GM19463 (cell line): ENCODE results near the gene SEZ6.

Experiments used
- ATAC-seq: cut with Tn5 transposase; IDR thresholded peaks from one replicate; pipeline ENCODE4 v1.9.1; 2021; ENCODE audit warnings: mild to moderate bottlenecking, moderate library complexity; ENCODE audit not compliant: unreplicated experiment

SEZ6 gene

DNA sequence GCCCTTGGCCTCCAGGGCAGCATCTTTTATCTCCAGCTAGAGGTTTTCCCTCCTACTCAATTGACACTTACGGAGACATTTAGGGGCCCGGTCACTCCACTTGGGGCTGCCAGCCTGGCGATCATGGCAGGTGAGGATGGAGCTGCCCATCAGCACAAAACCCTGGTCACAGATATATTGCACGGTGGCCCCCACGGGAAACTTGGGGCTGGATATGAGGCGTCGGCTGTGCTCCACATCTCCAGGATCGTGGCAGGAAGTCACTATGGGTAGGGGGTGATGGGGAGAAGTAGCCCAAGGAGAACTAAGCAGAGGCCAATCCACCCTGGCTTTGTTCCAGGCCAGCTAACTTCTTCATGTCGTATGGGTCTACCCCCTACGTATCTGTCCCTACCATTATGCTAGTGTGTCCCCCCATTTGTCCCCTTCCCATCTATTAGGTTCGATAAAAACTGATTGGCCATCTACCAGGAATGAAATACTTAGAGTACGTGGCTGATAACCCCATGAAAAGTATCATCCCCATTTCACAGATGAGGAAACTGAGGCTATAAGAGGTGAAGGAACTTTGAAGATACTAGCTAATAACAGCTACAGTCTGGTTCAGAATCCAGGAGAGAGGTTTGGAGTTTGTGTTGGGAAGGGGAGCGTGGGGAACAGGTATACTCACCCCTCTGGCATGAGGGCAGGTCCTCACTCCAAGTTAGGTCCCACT lies 48.4 kb downstream of the SEZ6 start:
- ATAC-seq = no peak

DNA sequence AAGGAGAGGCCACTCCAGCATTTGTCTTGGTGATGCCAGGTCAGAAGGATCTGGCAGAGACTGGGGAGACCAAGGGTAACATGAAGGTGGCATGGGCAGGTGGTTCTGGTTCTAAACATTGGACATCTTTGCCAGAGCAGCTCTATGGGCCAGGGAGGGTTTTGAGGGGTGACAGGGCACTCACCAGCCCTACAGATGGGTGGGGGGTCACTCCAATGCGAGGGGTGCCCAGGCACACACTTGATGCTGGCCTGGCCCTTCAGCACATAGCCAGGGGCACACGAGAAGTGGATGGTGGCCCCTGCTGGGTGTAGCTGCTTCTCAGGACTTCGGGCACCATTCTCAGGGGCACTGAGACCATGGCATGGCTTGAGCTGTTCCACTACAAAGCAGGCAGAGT lies 49.0 kb downstream of the SEZ6 start:
- no peak for ATAC-seq

DNA sequence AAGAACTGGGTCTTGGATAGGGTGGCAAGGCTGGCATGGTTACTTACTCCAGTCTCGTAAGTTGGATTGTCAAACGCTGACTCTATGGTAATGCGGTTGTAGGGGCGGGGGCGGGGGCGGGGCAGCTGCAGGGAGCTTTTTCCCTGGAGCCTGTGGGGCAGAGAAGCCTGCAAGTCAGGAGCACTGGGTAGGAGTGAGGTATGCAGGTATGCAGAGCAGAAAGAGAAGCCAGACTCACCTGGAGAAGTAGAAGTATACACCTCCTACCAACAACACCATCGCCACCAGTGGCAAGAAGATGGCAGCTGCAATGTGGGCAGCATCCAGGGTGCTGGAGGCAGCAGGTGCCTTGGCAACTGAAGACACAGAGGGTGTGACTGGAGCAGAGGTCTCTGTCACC lies 49.7 kb downstream of the SEZ6 start:
- no peak for ATAC-seq

DNA sequence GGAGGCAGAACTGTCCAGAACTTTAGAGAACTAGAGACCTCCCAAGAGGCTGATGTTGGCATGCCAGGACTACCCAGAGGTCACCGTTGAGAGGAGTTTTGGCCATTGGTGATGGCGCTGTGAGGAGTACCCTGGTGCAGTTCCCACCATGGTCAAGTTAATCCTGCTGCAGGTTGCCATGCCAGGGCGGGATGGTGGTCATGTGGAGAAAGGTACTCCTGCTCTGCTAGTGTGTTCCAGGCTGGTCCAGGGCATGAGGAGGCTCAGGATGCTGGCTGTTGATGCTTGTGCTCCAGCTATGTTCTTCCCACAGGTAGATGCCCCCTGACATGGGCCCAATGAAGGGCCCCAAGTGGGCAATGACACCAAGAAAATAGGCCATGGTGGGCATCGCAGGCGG lies 50.4 kb downstream of the SEZ6 start:
- ATAC-seq = no peak

DNA sequence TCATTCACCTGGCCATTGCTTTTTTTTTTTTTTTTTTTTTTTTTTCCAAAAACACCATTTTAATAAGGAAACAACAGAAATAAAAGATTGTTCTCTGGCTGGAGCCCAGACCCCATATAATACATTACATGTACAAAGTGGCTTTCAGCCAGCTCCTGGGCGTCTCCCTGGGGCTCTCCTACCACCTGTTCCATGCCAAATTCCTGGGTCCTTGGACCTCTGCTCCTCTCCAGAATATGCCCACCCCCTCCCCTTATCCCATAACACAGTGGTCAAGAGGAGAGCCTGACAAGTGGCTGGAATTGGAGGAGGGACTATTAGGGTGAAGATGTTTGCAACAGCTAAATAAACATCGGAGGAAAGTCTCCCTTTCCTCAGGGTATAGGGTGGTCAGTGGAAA lies 50.9 kb downstream of the SEZ6 start:
- ATAC-seq = no peak

DNA sequence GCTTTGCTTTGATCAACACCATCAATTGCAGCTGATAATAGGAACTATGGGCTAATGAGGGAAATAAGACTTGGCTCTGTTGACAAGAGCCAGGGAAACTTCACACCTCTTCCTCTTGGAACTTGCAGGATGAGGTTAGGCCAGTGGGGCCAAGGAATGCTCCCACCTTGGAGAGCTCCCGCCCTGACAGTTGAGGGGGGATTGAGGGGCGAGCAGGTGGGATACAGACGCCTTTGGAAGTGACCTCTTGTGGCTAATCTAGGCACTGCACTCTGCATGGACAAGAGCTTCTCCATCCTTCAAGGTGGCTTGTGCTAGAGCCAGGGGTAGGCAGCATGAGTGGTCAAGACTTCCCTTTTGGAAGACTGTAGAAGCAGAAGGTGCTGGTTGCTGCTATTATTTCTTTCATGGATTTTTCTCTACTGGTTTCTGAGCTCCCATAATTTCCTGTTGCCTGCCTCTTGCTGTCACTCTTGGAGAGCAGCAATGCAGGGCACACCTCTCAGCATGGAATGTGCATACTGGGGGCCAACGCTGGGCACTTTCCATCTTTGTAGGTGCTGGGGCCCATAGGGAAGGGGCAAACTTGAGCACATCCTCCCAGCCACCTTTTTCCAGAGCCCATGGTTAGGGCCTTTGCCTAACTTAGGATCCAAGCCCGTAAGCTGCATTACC lies 52.3 kb downstream of the SEZ6 start:
- ATAC-seq = no peak

DNA sequence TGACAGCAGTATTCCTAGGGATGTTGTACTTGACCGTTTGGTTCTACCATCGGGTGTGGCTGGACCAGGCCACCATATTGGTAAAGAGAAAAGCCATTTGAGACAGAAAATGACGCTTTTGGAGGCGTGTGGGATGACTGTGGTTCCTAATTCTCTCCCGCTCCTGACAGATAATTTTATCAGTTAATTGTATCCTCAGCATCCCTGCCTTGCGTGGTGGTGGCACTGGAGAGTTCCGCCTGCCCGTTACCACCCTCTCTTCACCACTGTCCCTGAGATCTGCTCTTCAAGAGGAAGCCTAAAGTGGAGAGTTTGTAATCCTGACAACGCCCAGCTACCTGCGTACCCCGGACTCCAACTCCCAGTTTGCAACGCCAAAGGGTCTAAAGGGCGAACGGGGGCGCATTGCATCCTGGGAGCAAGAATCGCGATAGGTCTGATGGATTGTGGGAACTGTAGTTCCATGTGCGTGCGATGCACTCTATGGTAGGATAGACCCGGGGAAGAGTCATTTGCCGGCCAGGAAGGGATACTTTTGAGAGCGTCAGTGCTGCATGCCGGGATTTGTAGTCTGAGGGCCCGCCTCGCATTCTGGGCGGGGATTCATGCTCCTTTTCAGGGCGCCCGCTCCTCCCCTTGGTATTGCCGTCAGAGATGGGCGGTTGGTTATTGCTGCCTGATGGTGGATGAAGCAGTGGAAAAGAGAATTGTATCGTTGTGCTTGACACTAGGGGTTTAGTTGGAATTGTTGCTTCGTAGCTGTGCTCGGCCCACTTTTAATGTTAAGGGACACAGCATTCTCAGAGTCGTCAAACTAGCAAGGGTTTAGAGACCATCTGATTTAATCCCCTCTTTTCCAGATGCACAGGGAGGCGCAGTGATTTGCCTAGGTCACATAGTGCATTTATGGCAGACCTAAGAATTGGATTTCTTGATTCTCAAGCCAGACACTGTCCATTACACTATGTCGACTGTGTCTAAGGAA lies 53.5 kb downstream of the SEZ6 start:
- ATAC-seq = peak; percentile 54

DNA sequence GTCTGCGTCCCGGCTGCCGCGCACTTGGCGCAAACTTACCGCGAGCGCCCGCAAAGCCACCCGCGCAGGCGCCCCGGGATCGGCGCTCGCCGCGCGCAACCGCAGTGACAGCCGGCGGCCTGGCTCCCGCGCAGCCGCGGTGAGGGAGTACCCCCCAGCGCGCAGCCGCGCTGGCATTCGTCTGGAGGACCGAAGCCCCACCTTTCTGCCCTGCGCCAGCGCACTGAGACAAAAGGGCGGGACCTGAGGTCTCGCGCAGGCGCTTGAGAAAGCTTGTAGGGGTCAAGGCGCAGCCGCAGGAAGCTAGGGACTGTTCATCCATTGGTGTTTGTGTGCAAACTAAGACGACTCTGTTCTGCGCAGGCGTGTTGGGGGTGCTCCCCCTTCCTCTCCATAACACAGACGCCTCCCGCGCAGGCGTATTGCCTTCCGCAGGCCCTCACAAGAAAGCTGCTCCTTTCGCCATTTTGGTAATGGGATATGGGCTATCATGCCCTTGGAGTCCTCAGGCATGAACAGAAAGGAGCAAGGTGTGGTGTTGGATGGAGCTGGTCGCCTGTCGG lies 54.3 kb downstream of the SEZ6 start, which contains the start of gene PHF12:
PHF12 (minus strand) TSS at position 91 of the 563 bp plus-strand sequence. CDS start 558 bp downstream, outside the sequence.
- peak; percentile 68 for ATAC-seq

DNA sequence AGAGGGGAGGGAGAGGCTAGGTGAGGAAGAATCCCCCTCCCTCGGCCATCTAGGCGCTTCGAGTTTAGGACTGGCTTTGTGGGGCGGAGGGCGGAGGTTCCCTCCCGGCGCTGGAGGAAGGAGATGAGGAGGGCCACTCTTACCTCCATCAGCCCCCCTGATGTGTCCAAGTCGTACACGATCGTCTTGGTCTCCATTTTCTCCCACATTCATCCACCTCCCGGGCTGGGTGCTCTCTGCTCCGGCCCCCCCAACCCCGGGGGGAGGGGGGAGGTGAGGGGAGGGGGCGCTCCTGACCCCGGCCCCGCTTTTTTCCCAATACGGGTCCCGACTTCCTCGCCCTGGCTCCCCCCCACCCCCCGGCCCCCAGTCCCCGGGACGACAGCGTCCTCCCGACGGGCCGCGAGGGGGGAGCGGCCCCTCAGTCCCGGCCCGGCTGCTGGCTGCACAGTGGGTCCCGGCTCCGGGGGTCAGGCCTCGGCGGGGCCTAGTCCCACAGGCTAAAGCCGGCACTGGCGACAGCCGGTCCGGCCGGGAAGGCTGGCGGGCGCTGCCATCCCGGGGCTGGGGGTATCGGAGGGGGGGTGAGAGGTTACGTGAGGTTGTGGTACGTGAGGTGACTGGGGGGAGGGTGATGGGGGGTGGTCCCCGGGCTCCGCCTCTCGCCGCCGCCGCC lies 54.9 kb downstream of the SEZ6 start:
- no peak for ATAC-seq

DNA sequence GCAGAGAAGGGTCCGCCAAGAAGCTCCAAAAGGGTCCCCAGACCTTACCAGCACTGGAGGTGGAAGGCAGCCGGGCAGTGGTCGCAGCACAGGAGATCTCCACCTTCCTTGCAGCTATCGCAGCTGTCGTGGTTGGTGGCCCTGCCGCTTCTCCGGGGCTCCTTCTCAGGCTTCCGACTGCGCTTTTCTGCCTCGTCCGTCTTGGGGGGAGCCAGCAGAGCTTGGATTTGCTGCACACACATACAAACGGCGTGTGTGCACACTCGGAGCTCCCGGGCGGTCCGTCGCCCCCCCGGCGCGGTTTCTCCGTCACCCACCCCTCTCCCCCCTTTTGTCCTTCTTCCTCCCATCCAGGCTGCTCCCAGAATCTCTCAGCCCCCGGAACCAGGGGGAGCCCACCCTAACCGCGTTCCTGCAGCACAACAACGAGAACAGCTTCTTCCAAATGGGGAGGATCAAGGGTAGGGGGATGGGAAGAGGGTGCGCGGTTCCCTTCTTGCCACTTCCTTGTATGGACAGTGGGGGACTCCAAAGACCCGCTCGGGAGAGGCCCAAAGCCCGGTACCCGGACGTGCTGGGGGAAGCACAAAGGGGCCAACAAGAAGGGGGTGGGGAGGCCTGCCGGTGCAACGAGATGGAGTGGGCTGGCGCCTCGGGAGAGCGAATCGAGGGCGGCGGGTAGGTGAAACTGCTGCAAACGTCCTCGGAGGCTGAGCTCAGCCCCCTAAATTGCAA lies 55.6 kb downstream of the SEZ6 start:
- no peak for ATAC-seq

DNA sequence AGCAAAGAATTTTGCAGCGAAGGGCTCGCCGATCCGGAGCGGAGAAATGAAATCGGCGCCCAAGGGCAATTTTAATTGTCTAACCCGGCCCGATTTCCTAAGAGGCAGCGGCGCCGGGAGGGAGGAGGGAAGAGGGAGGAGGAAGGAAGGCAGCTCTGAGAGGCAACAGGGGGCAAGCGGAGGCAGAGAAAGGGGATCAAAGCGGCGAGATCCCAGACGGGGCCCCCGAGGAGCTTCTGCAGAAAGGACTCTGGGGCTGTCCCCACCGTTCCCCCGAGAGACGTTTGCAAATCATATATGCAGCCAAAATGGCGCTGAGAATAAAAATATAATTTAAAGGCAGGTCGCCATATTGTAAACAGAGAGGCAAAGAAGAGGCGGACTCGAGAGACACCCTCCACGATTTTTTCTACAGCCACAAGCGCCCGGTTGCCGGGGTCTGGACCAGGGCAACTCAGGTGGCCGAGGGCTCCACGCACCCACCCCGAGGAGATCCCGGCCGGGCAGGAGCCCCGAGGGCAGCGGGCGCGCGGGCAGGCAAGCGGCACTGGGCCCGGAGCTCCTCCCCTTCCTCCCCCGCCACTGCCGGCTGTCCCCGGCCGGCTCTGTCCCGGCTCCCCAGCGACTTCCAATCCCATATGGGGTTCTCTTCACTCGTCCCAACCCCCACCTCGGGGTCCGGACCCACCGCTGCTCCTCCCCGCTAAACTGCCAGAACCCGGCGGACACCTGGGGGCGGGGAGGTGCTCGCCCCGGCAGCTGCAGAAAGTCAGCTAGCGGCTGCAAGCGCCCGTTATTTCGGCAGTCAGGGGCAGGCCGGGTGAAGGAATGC lies 56.4 kb downstream of the SEZ6 start:
- ATAC-seq = no peak

DNA sequence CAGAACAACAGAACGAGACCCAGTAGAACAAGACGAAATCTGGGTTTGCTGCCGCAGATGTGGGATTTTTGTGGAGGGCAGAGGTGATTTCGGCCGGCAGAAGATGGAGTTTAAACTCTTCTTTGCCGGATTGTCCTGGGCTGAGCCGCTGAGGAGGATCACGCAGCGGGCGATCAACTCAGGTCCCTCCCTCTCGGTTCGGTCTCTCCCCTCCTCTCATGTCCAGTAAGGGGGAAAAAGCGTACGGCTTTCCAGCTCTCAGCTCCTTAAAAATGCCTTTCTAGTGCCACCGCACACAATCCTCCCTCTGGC lies 57.0 kb downstream of the SEZ6 start:
- ATAC-seq = no peak

DNA sequence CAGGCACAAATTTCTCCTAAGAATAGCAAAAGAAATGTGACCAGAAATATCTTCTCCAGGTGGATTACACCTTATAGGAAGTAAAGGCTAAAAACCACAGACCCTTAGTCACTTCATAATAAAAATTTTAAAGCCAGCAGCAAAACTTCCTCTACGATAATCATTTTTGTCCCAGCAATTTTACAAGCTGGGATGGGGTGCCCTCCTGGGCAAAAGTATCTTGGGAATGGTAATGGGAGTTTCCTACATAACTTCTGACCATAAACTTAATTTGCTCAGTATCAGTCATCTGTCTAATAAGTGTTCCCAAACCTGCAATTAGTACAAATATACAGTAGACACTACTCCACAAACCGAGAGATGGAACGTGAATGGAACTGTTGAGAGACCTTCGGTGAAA lies 57.5 kb downstream of the SEZ6 start:
- no peak for ATAC-seq

DNA sequence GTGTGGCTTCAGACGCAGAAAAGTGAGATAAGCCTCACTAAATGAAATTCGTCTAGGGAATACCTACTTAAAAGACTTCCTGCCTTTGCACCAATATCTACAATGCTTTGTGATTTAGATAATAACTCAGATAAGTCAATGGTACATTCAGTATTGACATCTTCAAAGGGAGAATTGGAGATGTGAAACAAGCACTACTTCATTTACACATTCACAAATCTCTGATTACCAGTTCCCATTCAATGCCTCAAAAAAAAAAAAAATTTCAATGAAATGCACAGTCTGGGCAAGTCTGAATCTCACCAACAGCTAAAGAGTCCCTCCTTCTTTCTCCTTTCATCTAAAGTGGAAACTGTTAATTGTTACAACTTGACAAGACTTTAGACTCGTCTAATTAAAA lies 58.2 kb downstream of the SEZ6 start:
- no peak for ATAC-seq

DNA sequence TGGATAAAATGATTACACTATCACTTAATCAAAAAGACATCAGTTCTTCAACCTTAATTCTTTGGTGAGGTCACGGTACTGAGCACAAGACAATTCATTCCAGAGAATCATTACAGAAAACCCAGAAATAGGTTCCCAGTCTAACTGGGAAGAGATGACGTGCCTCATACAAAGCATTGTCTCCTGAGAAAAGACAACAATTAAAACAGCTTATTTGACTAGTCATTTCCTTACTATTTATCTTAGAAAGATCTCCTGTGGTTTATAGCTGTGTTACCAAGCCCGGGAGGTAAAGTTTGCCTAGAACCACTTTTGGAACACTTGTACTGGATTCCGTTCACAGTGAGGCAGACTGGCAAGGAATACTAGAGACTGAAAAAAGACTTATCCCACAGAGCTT lies 59.6 kb downstream of the SEZ6 start:
- ATAC-seq = no peak

DNA sequence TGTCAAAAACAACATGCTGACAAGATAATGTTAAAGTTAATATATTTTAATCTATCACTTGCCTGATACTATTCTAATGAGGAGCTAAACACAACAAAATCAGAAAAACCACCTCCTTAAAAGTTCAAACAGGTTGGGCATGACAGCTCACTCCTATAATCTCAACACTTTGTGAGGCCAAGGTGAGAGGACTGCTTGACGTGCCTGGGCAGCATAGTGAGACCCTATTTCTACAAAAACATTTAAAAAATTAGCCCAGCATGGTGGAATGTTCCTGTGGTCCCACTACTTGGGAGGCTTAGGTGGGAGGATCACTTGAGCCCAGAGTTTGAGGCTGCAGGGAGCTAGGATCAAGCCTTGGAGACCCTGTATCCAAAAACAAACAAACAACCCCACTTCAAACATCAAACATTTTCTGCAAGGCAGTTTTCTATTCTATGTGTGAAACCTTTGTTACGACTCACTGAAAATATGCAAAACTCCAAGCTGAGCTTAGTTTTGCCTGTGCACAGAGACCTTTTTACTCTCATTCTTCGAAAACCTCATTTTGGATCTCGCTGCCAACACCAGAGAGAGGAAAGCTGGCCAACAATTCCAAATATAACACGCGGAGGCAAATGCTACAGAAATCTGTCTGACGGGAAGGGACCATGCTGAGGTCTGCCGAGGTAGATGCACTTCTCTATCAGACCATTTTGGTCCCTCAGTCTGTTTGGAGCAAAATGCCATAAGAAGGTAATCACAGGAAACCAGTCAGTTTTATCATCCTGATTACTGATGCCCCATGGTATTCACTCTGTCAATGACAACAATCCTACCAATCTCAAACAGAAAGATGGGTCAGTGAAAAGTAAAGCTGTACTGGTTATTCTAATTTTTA lies 60.7 kb downstream of the SEZ6 start:
- no peak for ATAC-seq

DNA sequence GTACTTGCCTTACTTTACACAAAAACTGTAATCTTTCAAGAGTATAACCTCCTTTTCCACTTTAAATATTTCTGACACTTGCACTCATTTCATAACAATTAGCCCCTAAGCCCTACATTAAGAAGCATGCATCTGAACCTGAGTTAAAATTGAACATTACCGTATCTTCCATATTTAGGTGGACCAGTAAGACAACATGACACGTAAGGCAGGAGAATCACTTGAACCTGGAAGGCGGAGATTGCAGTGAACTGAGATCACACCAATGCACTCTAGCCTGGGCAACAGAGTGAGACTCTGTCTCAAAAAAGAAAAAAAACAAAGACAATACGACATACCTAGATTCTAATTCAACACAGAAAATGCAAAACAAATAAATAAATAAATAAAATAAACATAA lies 61.5 kb downstream of the SEZ6 start:
- no peak for ATAC-seq

DNA sequence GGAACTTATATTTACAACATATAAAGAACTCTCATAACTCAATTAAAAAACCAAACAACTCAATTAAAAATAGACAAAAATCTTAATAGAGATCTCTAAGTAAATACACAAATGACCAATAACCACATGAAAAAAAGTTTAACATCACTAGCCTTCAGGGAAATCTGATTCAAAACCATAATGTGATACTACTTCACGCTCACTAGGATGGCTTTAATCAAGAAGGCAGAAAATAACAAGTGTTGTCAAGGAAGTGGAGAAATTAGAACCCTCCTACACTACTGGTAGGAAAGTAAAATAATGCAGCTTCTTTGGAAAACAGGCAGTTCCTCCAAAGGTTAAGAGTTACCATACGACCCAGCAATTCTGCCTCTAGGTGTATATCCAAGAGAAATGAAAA lies 62.9 kb downstream of the SEZ6 start:
- ATAC-seq = no peak
